HUES64 (cell line): Measurements from ENCODE around the gene CABP2.

Source experiments
- H3K27ac ChIP-seq: 2 replicates; pipeline ENCODE4 v1.7.0; 2013; ENCODE audit warnings: low read depth, low read length, inconsistent platforms
- H3K27me3 ChIP-seq: 2 replicates; pipeline ENCODE4 v1.6.1; 2013; ENCODE audit warnings: mild to moderate bottlenecking, low read length; ENCODE audit not compliant: insufficient read depth
- H3K36me3 ChIP-seq: 2 replicates; pipeline ENCODE4 v1.6.1; 2013; ENCODE audit warnings: mild to moderate bottlenecking, low read length; ENCODE audit not compliant: insufficient read depth
- H3K4me1 ChIP-seq: 2 replicates; pipeline ENCODE4 v1.6.1; 2013; ENCODE audit warnings: mild to moderate bottlenecking, low read length, moderate library complexity; ENCODE audit not compliant: insufficient read depth
- H3K4me3 ChIP-seq: 2 replicates; pipeline ENCODE4 v1.5.1; 2013; ENCODE audit warnings: mild to moderate bottlenecking, low read length, moderate library complexity
- H3K9ac ChIP-seq: 2 replicates; pipeline ENCODE4 v1.6.1; 2013; ENCODE audit warnings: mild to moderate bottlenecking, low read depth, low read length
- H3K9me3 ChIP-seq: 2 replicates; pipeline ENCODE4 v1.6.1; 2013; ENCODE audit warnings: low read depth, low read length; ENCODE audit not compliant: insufficient read depth
- WGBS: fragments of 150-250, 120-280 bp; methylation state at CpG from one replicate; pipeline ENCODE4 v1.1.7; 2013; ENCODE audit warnings: missing lambda C conversion rate; 5-methylcytosine and 5-hydroxymethylcytosine counted together

The CABP2 gene

DNA sequence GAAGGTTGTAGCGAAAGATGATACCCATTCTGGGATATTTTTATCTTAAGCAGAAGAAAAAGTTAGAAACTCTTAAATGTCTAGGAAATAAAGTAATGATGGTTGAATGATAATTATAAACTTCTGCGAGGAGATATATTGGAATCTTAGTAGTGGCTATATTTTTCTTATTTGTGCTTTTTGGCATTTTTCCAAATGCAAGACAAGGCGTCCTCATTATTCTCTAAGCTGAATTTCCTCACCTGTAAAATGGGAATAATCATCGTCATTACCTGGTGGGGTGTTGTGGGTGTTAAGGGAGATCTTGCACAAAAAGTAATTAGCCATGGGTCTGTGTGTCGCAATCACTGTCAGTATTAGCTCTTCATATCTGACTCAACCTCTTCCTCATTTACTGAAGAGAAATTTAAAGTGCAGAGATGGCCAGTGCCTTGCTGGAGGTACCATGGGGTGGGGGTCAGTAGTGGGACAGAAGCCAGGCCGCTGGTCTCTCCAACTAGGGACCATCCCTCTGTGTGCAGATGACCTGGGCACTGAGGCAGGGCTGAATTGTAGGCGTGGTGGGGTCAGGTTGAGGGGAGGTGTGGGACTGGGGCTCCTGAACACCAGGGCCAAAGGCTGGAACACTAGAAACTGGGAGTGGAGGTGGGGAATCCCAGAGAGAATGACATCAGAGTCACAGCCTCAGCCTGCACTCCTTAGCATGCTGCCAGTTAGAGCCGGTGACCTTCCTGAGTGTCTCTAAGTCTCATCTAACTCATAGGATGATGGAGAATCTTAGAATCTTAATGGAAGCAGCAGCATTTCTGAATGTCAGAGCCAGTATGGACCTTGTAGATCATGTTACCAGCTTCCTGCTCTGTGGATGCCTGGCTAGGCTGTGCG, 22.2 kb downstream of the CABP2 start:
- Histone ChIP-seq H3K36me3 (peaks cover 13% of the 10 kb centered on the region), H3K9me3 (no peaks in the 10 kb centered on the region), H3K27ac (no peak overlapping the region), H3K27me3 (peaks cover 11% of the 10 kb centered on the region), H3K4me3 (no peak overlapping the region), H3K9ac (no peak overlapping the region), H3K4me1 (peaks cover 6% of the 10 kb centered on the region; the same call in 1 of the 2 replicates)
- 92% methylated on average over 8 of the region's 9 CpGs for WGBS

DNA sequence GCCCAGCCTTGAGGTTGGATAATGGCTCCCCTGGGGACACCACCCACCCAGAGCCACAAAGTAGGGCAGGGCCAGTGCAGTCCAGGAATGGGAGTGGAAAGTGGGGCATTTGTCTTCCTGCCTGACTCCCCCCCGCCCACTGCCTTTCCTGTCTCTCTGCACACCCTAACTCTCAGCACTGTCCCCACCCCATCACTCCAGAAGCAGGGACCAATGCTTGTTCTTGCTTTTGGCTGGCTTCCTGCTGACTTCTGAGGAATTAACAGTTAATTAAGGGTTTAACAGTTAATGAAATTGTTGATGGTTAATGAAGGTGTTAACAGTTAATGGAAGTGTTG, 22.8 kb downstream of the CABP2 start:
- H3K4me1 ChIP-seq, result peaks cover 1% of the 10 kb centered on the region; the same call in 1 of the 2 replicates
- 92% methylated on average over 1 of the region's 1 CpG for WGBS
- no peaks in the 10 kb centered on the region for H3K9me3 ChIP-seq
- H3K4me3 ChIP-seq, result no peak overlapping the region
- H3K27me3 ChIP-seq, result peaks cover 11% of the 10 kb centered on the region
- no peak overlapping the region for H3K9ac ChIP-seq
- H3K36me3 ChIP-seq, result peaks cover 16% of the 10 kb centered on the region
- no peak overlapping the region for H3K27ac ChIP-seq

DNA sequence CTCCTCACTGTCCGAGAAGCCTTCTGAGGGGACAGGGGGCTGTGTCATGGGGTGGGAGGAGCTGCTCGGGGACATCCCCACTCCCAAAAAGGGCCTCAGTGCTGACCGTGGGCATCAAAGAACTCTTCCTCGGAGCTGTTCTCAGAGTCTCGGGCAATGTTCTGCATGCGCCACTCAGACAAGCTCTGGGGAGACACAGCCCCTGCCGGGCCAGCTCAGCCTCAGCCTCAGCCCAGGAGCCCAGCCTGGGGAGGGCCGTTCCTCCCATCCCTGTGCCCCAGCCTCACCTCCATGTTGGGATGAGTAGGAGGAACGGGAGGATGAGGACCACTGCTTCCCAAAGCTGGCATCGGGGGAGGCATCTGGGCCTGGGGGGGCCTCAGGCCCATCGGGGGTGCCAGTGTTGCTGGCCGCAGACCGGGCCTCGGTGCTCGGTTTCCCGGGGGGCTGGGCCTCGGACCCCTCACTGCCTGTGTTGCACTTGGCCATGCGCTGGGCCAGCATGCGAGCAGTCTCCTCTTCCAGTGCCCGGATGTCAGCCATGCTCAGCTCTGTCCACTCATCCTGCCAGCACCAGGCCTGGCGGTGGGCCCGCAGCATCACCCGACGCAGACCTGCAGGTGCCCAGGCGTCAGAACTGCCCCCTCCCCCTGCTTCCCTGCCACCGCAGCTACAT, 23.3 kb downstream of the CABP2 start:
- Histone ChIP-seq H3K36me3 (peaks cover 16% of the 10 kb centered on the region), H3K4me1 (no peaks in the 10 kb centered on the region), H3K27ac (no peak overlapping the region), H3K9ac (no peak overlapping the region), H3K9me3 (no peaks in the 10 kb centered on the region), H3K27me3 (peaks cover 11% of the 10 kb centered on the region), H3K4me3 (no peak overlapping the region)
- WGBS, result 93% methylated on average over 26 of the region's 26 CpGs

DNA sequence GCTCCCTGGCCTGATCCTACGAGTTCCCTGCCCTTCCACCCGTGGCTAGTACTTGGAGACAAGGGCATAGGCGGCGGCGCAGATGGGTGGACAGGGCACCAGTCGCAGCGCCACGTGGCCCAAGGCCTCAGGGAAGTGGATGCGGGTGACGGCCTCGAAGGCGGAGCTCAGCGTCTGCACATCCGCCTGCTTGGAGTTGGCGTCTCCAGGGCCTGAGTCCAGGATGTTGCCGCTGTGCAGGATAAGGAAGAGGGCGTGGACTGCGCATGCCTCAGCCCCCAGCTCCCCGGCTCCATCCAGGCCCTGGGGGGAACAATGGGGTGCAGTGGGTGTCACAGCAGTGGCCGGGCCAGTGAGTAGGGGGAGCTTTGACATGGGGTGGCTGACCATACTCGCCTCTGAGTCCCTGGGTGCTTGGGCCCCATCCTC, 24.7 kb downstream of the CABP2 start:
- Histone ChIP-seq H3K9ac (no peak overlapping the region), H3K4me3 (no peak overlapping the region), H3K9me3 (no peaks in the 10 kb centered on the region), H3K27me3 (peaks cover 7% of the 10 kb centered on the region), H3K27ac (no peak overlapping the region), H3K36me3 (peaks cover 16% of the 10 kb centered on the region), H3K4me1 (no peaks in the 10 kb centered on the region)
- 91% methylated on average over 21 of the region's 21 CpGs for WGBS

DNA sequence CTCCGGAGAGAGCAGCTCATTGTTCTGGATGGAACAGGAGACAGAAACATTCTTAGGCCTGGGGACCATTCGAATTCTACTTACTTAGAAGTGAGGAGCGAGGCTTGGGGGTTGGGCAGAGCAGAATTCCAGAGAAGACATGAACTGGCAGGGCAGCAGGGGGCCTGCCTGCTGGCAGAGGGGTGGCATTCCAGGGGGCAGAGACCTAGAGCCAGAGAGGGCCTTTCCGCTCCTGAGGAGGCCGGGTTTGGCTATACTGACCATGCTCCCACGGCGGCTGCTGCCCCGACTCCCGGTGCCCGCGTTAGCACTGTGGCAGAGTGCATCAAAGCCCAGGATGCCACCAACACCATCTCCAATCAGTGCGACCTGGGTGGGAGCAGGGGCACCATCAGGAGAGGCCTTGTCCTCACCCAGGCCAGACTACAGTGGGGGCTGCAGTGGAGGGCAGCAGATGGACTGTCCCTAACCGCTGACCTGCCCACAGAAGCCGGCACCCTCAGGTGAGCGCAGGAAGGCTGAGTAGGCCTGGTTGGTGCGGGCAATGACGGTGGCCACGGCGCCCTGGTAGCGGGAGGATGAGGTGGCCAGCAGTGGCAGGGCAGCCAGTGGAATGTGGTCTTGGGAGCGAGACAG, 25.5 kb downstream of the CABP2 start:
- Histone ChIP-seq H3K4me1 (no peaks in the 10 kb centered on the region), H3K27me3 (no peaks in the 10 kb centered on the region), H3K36me3 (peaks cover 17% of the 10 kb centered on the region), H3K27ac (no peak overlapping the region), H3K4me3 (no peak overlapping the region), H3K9me3 (no peaks in the 10 kb centered on the region), H3K9ac (no peak overlapping the region)
- 94% methylated on average over 21 of the region's 21 CpGs for WGBS

DNA sequence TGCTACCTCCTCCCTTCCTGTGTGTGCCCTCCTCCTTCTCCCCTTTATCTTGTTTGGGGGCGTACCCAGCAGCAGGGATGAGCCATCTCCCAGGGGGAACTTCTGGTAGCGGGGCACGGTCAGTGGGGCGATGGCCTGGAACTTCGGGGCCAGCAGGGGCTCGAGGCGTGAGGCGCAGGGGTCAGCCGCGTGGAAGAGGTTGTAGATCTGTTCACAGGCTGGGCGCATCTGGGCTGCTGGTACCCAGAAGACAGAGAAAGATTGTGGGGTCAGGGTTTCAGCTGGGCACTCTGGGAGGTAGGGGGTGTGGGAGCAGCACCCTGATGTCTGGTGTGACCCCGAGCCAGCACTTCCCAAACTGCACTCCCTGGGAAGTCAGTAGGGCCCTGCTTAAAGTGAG, 27.1 kb downstream of the CABP2 start:
- Histone ChIP-seq H3K9me3 (no peaks in the 10 kb centered on the region), H3K27ac (no peak overlapping the region), H3K9ac (no peak overlapping the region), H3K27me3 (no peaks in the 10 kb centered on the region), H3K4me1 (no peaks in the 10 kb centered on the region), H3K36me3 (peaks cover 25% of the 10 kb centered on the region), H3K4me3 (no peak overlapping the region)
- WGBS, result 95% methylated on average over 12 of the region's 12 CpGs

DNA sequence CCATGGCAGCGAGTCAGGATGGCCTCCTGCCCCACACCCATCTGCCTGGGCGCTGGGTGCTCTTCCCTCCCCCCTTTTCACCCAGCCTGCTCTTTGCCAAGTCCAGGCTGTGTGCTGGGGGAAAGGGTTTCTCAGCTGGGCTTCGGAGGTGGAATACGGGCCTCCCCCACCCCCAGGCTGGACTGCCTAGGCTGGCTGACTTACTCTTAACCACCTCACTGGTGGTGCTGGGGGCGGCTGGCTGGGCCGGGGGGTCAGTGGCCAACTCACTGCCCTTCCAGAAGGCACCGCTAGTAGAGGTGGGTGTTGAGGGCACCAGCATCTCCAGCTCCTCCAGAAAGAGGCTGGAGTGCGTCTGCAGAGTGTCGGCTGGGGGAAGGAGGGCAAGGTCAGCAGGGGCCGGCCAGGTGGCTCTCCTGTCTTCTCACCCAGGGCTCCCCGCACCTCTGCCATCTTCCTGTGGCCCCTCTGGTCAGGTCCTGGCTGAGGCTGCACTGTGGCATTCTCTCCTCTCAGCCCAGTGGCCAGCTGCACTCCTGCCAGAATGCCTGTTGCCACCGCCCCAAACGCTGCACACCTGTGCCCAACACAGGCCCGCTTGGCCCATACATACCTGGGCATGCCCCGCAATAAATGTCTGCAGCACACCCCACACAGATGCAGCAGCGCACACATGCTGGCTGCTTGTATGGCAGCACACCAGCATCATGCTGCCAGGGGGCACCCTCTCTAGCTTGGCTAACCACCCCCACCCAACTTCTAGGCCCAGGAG, 27.8 kb downstream of the CABP2 start:
- 94% methylated on average over 15 of the region's 16 CpGs for WGBS
- no peak overlapping the region for H3K4me3 ChIP-seq
- H3K27ac ChIP-seq, result no peak overlapping the region
- no peaks in the 10 kb centered on the region for H3K27me3 ChIP-seq
- H3K36me3 ChIP-seq, result peaks cover 27% of the 10 kb centered on the region
- H3K4me1 ChIP-seq, result no peaks in the 10 kb centered on the region
- no peak overlapping the region for H3K9ac ChIP-seq
- H3K9me3 ChIP-seq, result no peaks in the 10 kb centered on the region

DNA sequence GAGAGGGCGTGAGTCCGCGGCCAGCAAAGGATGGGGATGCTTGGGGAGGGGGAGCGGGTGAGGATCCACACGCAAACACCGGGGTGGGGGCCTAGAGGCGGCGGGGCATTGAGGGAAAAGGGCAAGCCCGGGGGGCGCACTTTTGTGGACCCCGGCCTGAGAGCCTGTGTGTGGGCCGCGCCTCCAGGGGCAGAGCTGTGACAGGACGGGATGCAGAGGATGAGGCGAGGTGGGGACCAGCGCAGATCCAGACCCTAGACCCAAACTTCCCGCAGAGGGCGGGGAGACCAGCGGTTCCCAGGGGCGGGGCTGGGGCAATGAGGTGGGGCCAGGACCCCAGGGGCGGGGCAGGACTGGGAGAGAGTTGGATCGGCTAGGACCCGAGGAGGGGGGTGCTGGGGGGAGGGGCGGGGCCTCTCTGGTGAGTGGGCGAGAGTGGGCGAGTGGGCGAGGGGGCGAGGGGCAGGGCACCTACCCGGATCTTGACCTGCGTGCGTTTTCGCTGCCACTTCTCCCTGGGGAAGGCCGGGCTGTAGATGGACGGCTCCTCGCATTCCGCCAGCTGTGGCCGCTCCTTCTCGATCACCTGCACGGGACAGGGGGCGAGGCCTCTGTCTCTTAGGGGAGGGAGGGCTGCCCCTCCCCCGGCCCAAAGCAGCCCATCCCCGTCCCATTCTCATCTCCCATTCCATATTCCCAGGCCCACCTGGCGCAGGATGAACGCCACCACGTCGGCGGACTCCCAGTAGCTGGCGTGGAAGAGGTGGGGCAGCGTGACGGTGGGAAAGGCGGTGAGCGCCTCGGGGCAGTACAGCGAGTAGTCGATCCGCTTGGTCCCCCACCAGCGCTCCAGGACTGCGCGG, 28.6 kb downstream of the CABP2 start:
- Histone ChIP-seq H3K27ac (no peak overlapping the region), H3K4me3 (no peak overlapping the region), H3K4me1 (no peaks in the 10 kb centered on the region), H3K27me3 (no peaks in the 10 kb centered on the region), H3K9me3 (no peaks in the 10 kb centered on the region), H3K9ac (no peak overlapping the region), H3K36me3 (peaks cover 34% of the 10 kb centered on the region)
- 91% methylated on average over 58 of the region's 59 CpGs for WGBS

DNA sequence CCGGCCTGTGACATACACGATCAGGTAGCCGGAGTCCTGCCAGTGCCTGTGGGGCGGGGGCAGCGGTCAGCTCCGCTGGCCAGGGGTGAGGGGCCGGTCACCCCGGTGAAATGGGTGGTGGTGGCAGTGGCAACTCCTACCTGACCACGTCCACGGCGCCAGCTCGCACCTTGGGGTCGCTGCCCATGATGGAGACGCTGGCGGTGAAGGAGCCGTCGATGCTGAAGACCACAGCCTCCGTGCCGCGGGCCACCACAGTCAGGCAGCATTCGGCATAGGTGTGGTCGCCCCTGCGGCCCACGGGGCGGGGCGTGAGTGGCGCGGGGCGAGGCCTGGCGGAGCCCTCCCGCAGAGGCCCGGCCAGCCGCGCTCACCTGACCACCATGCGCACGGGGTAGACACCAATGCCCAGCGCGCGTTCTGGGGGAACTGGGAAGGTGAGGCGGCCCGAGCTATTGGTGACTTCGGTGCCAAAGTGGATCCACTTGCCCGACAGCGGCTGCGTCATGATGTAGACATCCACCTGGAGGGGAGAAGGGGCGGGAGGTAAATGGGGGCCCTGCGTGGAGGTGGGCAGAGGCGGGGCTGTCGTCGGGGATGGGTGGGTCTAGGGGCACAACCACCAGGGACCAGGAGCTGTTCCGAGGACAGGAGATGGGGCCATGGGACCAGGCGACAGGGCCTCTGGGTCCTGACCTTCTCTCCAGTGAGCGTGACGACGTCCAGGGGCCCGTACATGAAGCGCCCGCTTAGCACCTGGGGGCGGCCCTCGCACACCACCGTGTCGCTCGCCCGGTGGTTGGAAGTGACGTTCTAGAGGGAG, 29.5 kb downstream of the CABP2 start:
- H3K4me1 ChIP-seq, result no peaks in the 10 kb centered on the region
- H3K9me3 ChIP-seq, result no peaks in the 10 kb centered on the region
- peaks cover 36% of the 10 kb centered on the region for H3K36me3 ChIP-seq
- H3K4me3 ChIP-seq, result no peak overlapping the region
- 95% methylated on average over 65 of the region's 65 CpGs for WGBS
- H3K9ac ChIP-seq, result no peak overlapping the region
- no peaks in the 10 kb centered on the region for H3K27me3 ChIP-seq
- H3K27ac ChIP-seq, result no peak overlapping the region
